Fibroblast of skin of right biceps (primary cell): ENCODE data around the gene GPR85.
A peak's percentile ranks its signal among the peaks of the same experiment; 100 is the strongest.
"Not testable (repeated sequence)": the region's sequence is repeated elsewhere in the genome, so short reads cannot be mapped to it uniquely, and the experiment has no call there.

ENCODE experiments used
- DNase-seq: peaks from one replicate; pipeline ENCODE4 v3.0.0-alpha.2; 2013

Gene GPR85

DNA sequence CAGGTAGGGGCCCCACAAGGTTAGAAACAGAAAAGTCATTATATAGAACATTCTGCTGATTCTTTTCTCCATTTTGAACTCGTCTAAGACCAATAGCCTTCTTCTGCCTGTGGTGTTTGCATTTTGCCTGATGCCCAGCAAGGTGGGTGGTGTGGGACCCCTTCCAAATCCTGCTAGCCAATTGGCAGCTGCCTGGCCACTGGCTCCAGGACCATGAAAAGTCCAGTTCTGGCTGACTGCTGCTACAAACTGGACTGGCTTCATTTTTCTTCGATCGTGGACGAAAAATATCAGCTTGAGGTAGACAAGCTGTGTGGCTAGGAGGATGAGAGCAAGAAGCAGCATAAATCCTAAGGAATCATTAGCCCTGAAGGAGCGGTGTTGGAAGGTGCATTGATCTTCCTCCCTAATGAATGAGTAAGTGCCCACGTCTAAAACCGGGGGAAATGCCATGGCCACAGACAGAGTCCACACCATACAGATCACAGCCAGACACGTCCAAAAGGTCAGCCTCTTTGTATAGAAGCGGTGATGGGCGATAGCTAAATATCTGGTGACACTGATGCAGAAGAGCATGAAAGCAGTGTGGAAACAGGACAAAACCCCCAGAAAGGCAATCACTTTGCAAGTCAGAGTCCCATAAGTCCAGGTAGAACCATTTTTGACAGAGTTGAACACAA lies 2.7 kb downstream of the GPR85 start:
- no peak for DNase-seq

GRCh38 chr7:113083132-113083815 lies 3.4 kb downstream of the GPR85 start:
- no peak for DNase-seq

DNA sequence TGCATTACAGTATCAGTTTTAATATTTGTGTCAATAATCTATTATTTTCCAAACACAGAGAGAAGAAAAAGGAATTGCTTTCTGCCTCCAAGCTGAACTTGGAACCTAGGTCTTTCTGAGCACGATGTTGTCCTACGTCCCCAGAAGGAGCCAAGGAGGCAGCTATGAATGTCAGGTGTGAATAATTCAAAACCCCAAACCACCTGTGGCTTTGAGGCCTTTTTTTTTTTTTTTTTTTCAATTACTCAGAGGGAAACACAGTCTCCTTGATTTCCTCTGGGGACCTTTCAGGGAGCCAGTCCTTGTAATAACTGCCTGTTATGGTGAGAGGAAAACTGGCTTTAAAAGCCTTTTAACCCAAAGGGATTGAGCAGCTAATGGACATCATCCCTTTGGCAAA lies 8.3 kb downstream of the GPR85 start:
- no peak for DNase-seq

- DNase-seq: no peak
These were observed 9.9 kb downstream of the GPR85 start for GRCh38 chr7:113076703-113077102.

- peak; percentile 11 for DNase-seq
These were observed 15.2 kb downstream of the GPR85 start for GRCh38 chr7:113071465-113071864.

- no peak for DNase-seq
These were observed 24.1 kb downstream of the GPR85 start for GRCh38 chr7:113062499-113062898.

DNA sequence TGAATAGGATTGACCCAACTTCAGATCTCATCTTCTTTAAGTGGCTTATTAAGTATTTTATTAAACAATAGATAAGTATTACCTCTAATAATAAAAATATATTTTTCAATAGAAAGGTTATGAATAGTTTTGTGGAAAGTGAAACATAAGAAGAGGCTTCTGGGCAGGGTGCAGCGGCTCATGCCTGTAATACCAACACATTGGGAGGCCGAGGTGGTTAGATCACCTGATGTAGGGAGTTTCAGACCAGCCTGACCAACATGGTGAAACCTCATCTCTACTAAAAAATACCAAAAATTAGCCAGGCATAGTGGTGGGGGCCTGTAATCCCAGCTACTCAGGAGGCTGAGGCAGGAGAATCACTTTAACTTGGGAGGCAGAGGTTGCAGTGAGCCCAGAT lies 26.5 kb downstream of the GPR85 start:
- no peak for DNase-seq

DNA sequence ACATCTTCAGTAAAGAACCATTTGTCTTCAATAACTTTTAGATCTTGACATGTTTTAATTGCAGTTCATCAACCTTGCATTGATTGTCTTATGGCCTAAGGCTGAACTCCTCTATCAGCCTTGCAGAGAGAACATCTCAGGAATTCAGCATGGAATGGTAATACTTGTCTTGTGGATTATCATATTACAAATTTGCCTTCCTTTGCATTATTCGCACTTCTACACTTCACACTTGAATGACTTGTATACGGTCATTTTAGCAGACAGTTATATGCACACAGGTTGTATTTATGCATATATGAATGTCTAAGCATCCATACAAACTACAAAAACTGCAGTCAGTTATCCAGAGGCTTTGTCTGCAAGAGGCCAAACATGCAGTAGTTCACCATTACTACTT lies 31.7 kb downstream of the GPR85 start:
- no peak for DNase-seq

DNA sequence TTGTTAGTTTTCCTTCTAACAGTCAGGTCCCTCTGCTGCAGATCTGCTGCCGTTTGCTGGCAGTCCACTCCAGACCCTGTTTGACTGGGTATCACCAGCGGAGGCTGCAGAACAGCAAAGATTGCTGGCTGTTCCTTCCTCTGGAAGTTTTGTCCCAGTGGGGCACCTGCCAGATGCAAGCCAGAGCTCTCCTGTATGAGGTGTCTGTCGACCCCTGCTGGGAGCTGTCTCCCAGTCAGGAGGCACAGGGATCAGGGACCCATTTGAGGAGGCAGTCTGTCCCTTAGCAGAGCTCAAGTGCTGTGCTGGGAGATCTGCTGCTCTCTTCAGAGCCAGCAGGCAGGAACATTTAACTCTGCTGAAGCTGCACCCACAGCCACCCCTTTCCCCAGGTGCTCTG lies 32.4 kb downstream of the GPR85 start:
- DNase-seq: not testable (repeated sequence)

- not testable (repeated sequence) for DNase-seq
These were observed 37.4 kb downstream of the GPR85 start for GRCh38 chr7:113049221-113049620.

GRCh38 chr7:113046453-113046852 lies 40.2 kb downstream of the GPR85 start:
- no peak for DNase-seq

- no peak for DNase-seq
These were observed 41.2 kb downstream of the GPR85 start for GRCh38 chr7:113045379-113045778.

DNA sequence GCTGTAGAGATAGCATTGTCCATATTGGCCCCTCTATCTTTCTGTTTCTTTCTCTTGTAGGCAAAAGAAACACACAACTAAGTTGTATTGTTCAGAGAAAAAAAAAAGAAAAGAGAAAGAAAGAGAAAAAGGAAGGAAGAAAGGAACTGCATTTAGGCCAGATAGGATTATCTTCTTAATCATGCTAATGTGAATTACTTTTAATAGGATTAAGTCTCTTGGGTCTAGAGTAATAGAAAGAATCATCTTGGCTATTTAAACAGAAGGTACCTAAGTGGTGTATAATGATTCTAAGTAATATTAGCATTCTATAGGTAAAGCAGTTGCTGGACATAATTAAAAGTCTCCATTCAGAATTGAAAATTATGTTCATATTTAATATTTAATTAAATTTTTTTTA lies 42.2 kb downstream of the GPR85 start:
- DNase-seq: no peak

DNA sequence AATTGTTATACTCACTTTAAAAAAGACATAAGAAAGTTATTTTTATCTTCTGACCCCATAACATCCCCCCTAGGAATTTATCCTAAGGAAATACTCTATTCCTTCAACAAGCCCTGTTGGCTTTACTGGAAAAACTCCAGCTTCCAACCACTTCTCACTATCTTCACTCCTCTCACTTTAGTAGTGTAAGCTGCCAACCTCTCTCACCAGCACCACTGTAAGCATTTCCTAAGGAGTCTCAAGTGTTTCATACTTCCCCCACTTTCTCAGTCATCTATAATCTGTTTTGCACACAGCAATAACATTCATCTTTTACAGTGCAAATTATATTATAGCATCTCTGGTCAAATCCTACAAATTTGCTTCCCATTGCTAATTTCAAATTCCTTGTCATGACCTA lies 45.8 kb downstream of the GPR85 start:
- DNase-seq: no peak

DNA sequence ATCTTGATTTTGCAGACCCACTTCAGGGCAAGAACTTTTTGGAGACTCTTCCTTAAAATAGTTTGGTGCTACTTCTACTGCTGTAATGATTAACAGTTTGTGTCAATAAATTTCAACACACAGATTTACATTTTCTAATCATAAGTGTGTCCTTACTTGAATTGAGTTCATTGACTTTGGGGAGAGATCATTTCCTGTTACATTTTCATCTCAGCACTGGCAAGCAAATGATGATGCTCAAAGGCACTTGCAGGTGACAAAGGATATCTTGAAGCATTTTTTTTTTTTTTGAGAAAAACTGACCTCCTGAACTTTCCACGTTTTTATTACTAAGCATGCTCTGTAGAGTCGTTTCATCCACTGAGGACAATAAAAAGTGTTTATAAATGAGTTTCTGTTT lies 52.7 kb downstream of the GPR85 start:
- DNase-seq: no peak
